ENCODE results near the gene UBAP1.
A peak's percentile ranks its signal among the peaks of the same experiment; 100 is the strongest.

The UBAP1 gene

DNA sequence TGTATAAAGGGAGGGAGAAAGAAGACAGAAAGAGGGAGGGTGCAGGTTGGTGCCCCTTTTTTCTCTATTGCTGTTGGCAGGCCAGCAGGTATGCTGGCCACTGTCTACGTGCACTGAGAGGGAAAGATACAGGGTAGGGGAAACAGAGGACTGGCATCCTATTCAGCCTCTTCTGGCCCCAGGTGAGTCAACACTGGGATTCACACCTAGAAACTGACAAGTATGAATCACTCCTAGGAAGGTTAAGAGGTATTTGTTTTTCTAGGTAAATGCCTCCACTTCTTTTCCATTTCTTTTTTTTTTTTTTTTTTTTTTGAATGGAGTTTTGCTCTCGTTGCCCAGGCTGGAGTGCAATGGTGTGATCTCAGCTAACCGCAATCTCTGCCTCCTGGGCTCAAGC, 2.8 kb upstream of the UBAP1 start:
- no peak for TF ChIP-seq CEBPB (IDR thresholded peaks at IDR 0.05)
- TF ChIP-seq TCF12 (IDR thresholded peaks at IDR 0.05; ENCODE audit: low read depth) = no peak
- TF ChIP-seq RAD21 (IDR thresholded peaks at IDR 0.05; ENCODE audit: low read depth) = no peak
- no peak for TF ChIP-seq FOXM1 (IDR thresholded peaks at IDR 0.05; ENCODE audit: borderline replicate concordance, low read depth)
- TF ChIP-seq ZBTB7A (IDR thresholded peaks at IDR 0.05; ENCODE audit: low read depth) = no peak
- no peak for TF ChIP-seq EGR1 (IDR thresholded peaks at IDR 0.05)
- no peak for TF ChIP-seq YY1 (IDR thresholded peaks at IDR 0.05; ENCODE audit: low read depth)
- TF ChIP-seq TAF1 (IDR thresholded peaks at IDR 0.05; ENCODE audit: low read depth) = no peak
- TF ChIP-seq, protein P1, sequence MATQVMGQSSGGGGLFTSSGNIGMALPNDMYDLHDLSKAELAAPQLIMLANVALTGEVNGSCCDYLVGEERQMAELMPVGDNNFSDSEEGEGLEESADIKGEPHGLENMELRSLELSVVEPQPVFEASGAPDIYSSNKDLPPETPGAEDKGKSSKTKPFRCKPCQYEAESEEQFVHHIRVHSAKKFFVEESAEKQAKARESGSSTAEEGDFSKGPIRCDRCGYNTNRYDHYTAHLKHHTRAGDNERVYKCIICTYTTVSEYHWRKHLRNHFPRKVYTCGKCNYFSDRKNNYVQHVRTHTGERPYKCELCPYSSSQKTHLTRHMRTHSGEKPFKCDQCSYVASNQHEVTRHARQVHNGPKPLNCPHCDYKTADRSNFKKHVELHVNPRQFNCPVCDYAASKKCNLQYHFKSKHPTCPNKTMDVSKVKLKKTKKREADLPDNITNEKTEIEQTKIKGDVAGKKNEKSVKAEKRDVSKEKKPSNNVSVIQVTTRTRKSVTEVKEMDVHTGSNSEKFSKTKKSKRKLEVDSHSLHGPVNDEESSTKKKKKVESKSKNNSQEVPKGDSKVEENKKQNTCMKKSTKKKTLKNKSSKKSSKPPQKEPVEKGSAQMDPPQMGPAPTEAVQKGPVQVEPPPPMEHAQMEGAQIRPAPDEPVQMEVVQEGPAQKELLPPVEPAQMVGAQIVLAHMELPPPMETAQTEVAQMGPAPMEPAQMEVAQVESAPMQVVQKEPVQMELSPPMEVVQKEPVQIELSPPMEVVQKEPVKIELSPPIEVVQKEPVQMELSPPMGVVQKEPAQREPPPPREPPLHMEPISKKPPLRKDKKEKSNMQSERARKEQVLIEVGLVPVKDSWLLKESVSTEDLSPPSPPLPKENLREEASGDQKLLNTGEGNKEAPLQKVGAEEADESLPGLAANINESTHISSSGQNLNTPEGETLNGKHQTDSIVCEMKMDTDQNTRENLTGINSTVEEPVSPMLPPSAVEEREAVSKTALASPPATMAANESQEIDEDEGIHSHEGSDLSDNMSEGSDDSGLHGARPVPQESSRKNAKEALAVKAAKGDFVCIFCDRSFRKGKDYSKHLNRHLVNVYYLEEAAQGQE (IDR thresholded peaks at IDR 0.05; ENCODE audit: low read depth) = no peak

DNA sequence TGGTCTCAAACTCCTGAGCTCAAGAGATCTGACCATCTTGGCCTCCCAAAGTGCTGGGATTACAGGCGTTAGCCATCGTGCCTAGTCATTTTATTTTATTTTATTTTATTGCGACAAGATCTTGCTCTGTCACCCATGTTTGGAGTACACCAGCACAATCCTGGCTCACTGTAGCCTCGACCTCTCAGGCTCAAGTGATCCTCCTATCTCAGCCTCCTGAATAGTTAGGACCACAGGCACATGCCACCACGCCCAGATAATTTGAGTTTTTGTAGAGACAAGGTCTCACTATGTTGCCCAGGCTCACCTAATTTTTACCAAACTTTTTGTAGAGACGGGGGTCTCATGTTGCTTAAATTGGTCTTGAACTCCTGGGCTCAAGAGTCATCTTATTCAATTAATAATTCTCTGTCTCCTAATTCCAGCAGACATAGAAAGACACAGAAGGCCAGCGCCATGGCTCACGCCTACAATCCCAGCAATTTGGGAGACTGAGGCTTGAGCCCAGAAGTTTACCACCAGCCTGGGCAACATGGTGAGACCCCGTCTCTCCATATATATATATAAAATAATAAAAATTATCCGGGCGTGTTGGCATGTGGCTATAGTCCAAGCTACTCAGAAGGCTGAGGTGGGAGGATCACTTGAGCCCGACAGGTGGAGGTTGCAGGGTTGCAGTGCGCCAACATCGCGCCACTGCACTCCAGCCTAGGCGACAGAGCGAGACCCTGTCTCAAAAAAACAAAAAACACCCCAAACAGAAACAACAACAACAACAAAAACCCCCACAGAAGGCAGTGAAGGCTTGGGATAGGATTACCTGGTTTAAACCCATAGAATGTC, 1.0 kb upstream of the UBAP1 start:
- no peak for TF ChIP-seq CEBPB (IDR thresholded peaks at IDR 0.05)
- no peak for TF ChIP-seq ZBTB7A (IDR thresholded peaks at IDR 0.05; ENCODE audit: low read depth)
- TF ChIP-seq, protein P1 (IDR thresholded peaks at IDR 0.05; ENCODE audit: low read depth) = no peak
- no peak for TF ChIP-seq MAX (IDR thresholded peaks at IDR 0.05)
- TF ChIP-seq YY1 (IDR thresholded peaks at IDR 0.05; ENCODE audit: low read depth) = no peak
- no peak for TF ChIP-seq FOXM1 (IDR thresholded peaks at IDR 0.05; ENCODE audit: borderline replicate concordance, low read depth)
- no peak for TF ChIP-seq NFIC (IDR thresholded peaks at IDR 0.05)
- TF ChIP-seq RAD21 (IDR thresholded peaks at IDR 0.05; ENCODE audit: low read depth) = no peak
- TF ChIP-seq TEAD4 (IDR thresholded peaks at IDR 0.05) = no peak
- no peak for TF ChIP-seq TAF1 (IDR thresholded peaks at IDR 0.05; ENCODE audit: low read depth)
- TF ChIP-seq EP300 (IDR thresholded peaks at IDR 0.05; ENCODE audit: borderline replicate concordance) = no peak
- TF ChIP-seq, protein P2, sequence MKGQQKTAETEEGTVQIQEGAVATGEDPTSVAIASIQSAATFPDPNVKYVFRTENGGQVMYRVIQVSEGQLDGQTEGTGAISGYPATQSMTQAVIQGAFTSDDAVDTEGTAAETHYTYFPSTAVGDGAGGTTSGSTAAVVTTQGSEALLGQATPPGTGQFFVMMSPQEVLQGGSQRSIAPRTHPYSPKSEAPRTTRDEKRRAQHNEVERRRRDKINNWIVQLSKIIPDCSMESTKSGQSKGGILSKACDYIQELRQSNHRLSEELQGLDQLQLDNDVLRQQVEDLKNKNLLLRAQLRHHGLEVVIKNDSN (IDR thresholded peaks at IDR 0.05) = no peak
- no peak for TF ChIP-seq CREB1 (IDR thresholded peaks at IDR 0.05; ENCODE audit: low read depth)
- no peak for TF ChIP-seq EGR1 (IDR thresholded peaks at IDR 0.05)
- TF ChIP-seq TCF12 (IDR thresholded peaks at IDR 0.05; ENCODE audit: low read depth) = no peak

DNA sequence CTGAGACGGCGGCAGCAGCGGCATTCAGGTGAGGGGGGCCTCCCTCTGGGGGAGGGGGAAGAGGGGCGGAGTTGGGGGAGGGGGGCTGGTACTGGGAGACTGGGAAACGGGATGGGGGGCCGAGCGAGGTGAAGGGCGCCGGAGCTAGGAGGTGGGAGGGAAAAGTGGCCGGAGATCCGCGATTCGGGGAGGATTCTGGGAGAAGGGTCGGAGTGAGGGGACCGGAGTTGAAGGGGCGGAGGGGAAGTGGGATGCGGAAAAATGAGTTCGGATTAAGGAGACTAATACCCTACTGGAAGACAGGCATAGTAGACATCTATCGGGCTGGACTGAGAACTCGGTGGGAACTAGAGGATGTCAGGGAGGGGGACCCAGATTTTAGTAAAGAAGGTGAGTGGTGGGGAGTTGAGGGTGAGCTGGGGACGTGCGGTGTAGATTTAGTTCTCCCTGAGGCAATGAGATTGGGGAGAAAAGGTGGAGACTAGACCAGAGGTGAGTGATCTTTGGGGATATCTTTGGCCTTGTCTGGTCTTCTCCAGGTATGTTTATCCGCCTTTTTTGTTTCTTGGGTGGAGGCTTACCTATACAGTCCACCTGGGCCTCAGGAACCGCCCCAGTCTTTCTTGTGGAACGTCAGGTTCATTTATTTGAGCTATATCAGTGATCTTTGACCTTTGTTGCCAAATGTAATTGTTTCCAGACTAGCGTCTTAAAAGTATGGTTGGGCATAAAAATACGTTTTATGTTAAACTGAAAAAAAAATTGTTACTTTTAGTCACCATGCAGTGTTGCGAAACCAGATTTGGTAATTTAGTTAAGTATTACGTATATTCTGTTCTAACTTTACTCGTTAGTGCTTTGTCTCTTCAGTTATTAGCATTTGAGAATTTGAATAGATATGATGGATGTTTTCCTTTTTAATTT, 632 bp downstream of the UBAP1 start:
- TF ChIP-seq ZBTB7A (IDR thresholded peaks at IDR 0.05; ENCODE audit: low read depth) (peak; percentile 59), CEBPB (IDR thresholded peaks at IDR 0.05) (peak; percentile 91), TAF1 (IDR thresholded peaks at IDR 0.05; ENCODE audit: low read depth) (no peak)

- TF ChIP-seq EGR1 (IDR thresholded peaks at IDR 0.05) (no peak), TAF1 (IDR thresholded peaks at IDR 0.05; ENCODE audit: low read depth) (no peak), CEBPB (IDR thresholded peaks at IDR 0.05) (peak; percentile 94), RAD21 (IDR thresholded peaks at IDR 0.05; ENCODE audit: low read depth) (no peak; the same call in 1 of the 2 replicates), YY1 (IDR thresholded peaks at IDR 0.05; ENCODE audit: low read depth) (no peak), CREB1 (IDR thresholded peaks at IDR 0.05; ENCODE audit: low read depth) (no peak), EP300 (IDR thresholded peaks at IDR 0.05; ENCODE audit: borderline replicate concordance) (peak; percentile 80; the same call in 1 of the 2 replicates), MAX (IDR thresholded peaks at IDR 0.05) (peak; percentile 15; the same call in 1 of the 2 replicates), TCF12 (IDR thresholded peaks at IDR 0.05; ENCODE audit: low read depth) (peak; percentile 89), TEAD4 (IDR thresholded peaks at IDR 0.05) (peak; percentile 87), ZBTB7A (IDR thresholded peaks at IDR 0.05; ENCODE audit: low read depth) (no peak), NFIC (IDR thresholded peaks at IDR 0.05) (peak; percentile 95), FOXM1 (IDR thresholded peaks at IDR 0.05; ENCODE audit: borderline replicate concordance, low read depth) (peak; percentile 75)
- TF ChIP-seq, protein P1 (IDR thresholded peaks at IDR 0.05; ENCODE audit: low read depth) = no peak
- TF ChIP-seq, protein P2 (IDR thresholded peaks at IDR 0.05) = no peak
Observed at GRCh38 chr9:34185778-34186551, 7.1 kb downstream of the UBAP1 start.

Data from Ishikawa (cell line).